ENCODE measurements around the gene GRAMD2B.

GRAMD2B gene

GRCh38 chr5:126454081-126454480 is 30.9 kb downstream of the GRAMD2B start:
- no peaks in the 10 kb centered on the region for H3K27me3 Mint-ChIP-seq (ENCODE audit: low read depth)
- H3K36me3 Mint-ChIP-seq (ENCODE audit: low read depth) = peaks cover 18% of the 10 kb centered on the region
- peaks cover 31% of the 10 kb centered on the region for H3K4me1 Mint-ChIP-seq
- H3K9me3 Mint-ChIP-seq = no peaks in the 10 kb centered on the region
- H3K4me3 Mint-ChIP-seq = no peak overlapping the region
- H3K27ac Mint-ChIP-seq = peak overlapping the region; percentile 3 to 55 (median 4)
- TF ChIP-seq CTCF (IDR thresholded peaks at IDR 0.05; ENCODE audit: unreplicated experiment in 3 of 3) = no peak

GRCh38 chr5:126454535-126454934 is 31.3 kb downstream of the GRAMD2B start:
- Mint-ChIP-seq H3K36me3 (ENCODE audit: low read depth) (peaks cover 18% of the 10 kb centered on the region), H3K27me3 (ENCODE audit: low read depth) (no peaks in the 10 kb centered on the region), H3K9me3 (no peaks in the 10 kb centered on the region), H3K27ac (peak overlapping the region; percentile 26 to 77 (median 73)), H3K4me3 (no peak overlapping the region), H3K4me1 (peaks cover 29% of the 10 kb centered on the region)
- TF ChIP-seq CTCF (IDR thresholded peaks at IDR 0.05; ENCODE audit: unreplicated experiment in 3 of 3) = no peak

GRCh38 chr5:126455264-126455663 is 32.1 kb downstream of the GRAMD2B start:
- TF ChIP-seq CTCF (IDR thresholded peaks at IDR 0.05; ENCODE audit: unreplicated experiment in 3 of 3) = no peak
- H3K27ac Mint-ChIP-seq = peak overlapping the region; percentile 26 to 77 (median 73)
- no peaks in the 10 kb centered on the region for H3K9me3 Mint-ChIP-seq
- H3K4me3 Mint-ChIP-seq = no peak overlapping the region
- no peaks in the 10 kb centered on the region for H3K27me3 Mint-ChIP-seq (ENCODE audit: low read depth)
- peaks cover 22% of the 10 kb centered on the region for H3K4me1 Mint-ChIP-seq
- peaks cover 18% of the 10 kb centered on the region for H3K36me3 Mint-ChIP-seq (ENCODE audit: low read depth)

GRCh38 chr5:126455728-126456127 is 32.5 kb downstream of the GRAMD2B start:
- Mint-ChIP-seq H3K27ac (peak overlapping the region in 2 of 3 experiments; percentile 26 to 73), H3K27me3 (ENCODE audit: low read depth) (no peaks in the 10 kb centered on the region), H3K9me3 (no peaks in the 10 kb centered on the region), H3K36me3 (ENCODE audit: low read depth) (peaks cover 18% of the 10 kb centered on the region), H3K4me3 (no peak overlapping the region), H3K4me1 (peaks cover 17% of the 10 kb centered on the region)
- TF ChIP-seq CTCF (IDR thresholded peaks at IDR 0.05; ENCODE audit: unreplicated experiment in 3 of 3) = no peak

GRCh38 chr5:126456217-126456820 is 33.1 kb downstream of the GRAMD2B start:
- H3K27ac Mint-ChIP-seq = peak overlapping the region; percentile 5 to 32 (median 15)
- H3K9me3 Mint-ChIP-seq = no peaks in the 10 kb centered on the region
- no peak overlapping the region for H3K4me3 Mint-ChIP-seq
- H3K36me3 Mint-ChIP-seq (ENCODE audit: low read depth) = peaks cover 17% of the 10 kb centered on the region
- no peaks in the 10 kb centered on the region for H3K27me3 Mint-ChIP-seq (ENCODE audit: low read depth)
- TF ChIP-seq CTCF (IDR thresholded peaks at IDR 0.05; ENCODE audit: unreplicated experiment in 3 of 3) = no peak
- peaks cover 21% of the 10 kb centered on the region for H3K4me1 Mint-ChIP-seq

- peaks cover 12% of the 10 kb centered on the region for H3K36me3 Mint-ChIP-seq (ENCODE audit: low read depth)
- TF ChIP-seq CTCF (IDR thresholded peaks at IDR 0.05; ENCODE audit: unreplicated experiment in 3 of 3) = no peak
These were observed 37.2 kb downstream of the GRAMD2B start for GRCh38 chr5:126460459-126460858.

More at GRCh38 chr5:126460459-126460858, 37.2 kb downstream of the GRAMD2B start:
- Mint-ChIP-seq H3K27ac (peak overlapping the region in 2 of 3 experiments; percentile 0 to 71), H3K9me3 (no peaks in the 10 kb centered on the region), H3K4me3 (no peak overlapping the region), H3K4me1 (peaks cover 13% of the 10 kb centered on the region), H3K27me3 (ENCODE audit: low read depth) (no peaks in the 10 kb centered on the region)

All from nephron (organoid).